ENCODE results near the gene NBPF4.
"Not testable (repeated sequence)": the region's sequence is repeated elsewhere in the genome, so short reads cannot be mapped to it uniquely, and the experiment has no call there.

The NBPF4 gene, protein sequence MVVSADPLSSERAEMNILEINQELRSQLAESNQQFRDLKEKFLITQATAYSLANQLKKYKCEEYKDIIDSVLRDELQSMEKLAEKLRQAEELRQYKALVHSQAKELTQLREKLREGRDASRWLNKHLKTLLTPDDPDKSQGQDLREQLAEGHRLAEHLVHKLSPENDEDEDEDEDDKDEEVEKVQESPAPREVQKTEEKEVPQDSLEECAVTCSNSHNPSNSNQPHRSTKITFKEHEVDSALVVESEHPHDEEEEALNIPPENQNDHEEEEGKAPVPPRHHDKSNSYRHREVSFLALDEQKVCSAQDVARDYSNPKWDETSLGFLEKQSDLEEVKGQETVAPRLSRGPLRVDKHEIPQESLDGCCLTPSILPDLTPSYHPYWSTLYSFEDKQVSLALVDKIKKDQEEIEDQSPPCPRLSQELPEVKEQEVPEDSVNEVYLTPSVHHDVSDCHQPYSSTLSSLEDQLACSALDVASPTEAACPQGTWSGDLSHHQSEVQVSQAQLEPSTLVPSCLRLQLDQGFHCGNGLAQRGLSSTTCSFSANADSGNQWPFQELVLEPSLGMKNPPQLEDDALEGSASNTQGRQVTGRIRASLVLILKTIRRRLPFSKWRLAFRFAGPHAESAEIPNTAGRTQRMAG

DNA sequence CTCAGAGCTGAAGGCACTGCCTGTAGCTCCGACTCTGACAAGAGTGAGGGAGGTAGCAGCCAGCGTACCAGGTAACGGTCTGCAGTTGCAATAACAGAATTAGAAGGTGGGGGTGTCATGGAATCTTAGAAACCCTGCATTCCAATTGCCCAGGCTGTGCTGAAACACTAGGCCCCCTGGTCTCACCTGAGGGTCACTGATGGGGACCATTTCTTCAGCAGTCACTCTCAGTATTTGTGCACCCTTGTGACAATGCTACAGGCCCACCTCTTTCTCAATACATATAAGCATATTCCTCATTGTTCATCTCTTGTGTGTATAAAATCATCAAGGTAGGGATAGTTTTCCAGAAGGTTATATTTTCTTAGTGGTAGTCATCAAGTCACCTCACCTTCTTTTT lies at the start of gene NBPF4:
Gene NBPF4, minus strand, starts transcription at position 101 of the 400 bp plus-strand sequence. CDS start 315 bp downstream, outside the sequence.
- DNase-seq; in situ Hi-C loops (cut with MboI; ENCODE audit: low pct_unique_long_range_greater_than_20kb, low sequenced_read_pairs): not testable (repeated sequence)

DNA sequence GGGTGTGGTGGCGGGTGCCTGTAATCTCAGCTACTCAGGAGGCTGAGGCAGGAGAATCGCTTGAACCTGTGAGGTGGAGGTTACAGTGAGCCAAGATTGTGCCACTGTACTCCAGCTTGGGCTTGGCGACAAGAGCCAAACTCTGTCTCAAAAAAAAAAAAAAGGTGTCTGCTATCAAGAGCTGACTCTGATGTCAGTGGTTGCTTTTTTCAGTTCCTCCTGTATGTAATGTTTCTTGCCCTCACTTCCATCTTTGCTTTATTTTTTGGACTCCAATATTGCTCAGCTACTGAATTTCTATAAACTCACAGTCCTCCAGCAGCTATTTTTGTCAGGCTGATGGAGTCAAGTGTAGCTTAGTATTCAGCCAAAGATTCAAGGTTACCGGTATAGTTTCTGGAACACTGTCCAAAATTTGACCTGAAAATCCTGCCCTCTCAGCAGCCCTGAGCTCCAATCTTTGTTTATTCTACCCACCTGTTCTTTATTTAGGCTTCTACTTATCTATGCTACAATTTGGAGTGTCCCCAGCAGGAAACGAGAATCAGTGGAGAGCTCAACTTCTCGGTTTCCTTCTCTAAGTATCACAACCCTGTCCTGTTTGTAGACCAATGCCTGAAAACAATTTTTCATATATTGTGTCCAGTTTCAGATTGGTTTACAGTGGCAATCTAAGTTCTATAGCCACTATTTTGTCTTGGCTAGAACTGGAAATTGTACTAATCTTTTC lies 38.8 kb upstream of the NBPF4 start:
- in situ Hi-C loops (cut with MboI; ENCODE audit: low pct_unique_long_range_greater_than_20kb, low sequenced_read_pairs); DNase-seq: not testable (repeated sequence)

DNA sequence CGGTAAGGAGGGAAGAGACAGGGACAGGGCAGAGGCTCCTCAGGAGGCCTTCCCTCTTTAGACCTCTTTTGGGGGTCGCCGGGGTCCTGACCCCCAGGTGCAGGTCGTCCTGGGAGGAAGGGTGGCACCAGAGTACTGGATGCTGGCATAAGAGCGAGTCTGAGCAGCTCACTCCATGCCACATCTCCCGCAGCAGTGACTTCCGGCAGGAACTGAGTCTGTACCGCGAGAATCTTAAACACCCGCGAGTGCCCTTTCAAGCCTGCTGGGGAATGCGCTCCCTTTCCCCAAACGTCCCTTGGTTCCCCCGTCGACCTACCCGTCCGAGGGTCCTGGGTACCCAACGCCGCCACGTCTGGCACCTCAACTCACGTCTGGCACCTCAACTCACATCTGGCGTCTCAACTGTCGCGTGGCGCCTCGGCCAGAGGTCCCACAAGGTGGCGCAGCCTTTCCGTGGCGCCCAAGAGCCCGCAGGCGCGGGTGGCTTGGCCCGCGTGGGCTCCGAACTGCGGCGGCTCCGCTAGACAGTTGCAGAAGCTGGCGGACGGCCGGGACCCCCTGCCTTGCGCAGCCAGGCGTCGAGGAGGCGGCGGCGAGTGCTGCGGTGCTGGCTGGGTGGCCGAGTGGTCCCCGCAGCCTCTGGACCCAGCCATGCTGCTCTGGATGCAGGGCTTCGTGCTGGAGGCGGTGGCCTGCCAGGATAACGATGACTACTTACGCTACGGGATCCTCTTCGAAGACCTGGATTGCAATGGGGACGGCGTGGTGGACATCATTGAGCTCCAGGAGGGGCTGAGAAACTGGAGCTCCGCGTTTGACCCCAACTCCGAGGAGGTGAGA lies 28.8 kb upstream of the NBPF4 start:
- in situ Hi-C loops (cut with MboI; ENCODE audit: low pct_unique_long_range_greater_than_20kb, low sequenced_read_pairs); DNase-seq: not testable (repeated sequence)

DNA sequence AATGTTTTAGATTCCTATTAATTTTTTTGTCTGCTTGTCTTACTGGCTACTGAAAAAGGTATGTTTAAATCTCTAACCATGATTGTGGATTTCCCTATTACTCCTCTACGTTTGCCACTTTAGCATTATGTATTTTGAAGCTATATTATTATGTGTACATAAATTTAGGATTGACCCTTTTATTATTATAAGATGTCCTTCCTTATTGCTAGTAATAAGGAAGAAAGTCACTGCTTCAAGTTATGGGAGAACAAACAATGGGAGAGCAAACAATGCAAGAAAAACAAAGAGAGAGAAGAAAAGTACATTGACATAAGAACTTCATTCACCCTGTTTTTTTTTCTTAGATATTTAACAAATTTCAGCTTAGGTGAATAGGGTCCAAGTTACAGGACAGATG lies 23.2 kb upstream of the NBPF4 start:
- DNase-seq; in situ Hi-C loops (cut with MboI; ENCODE audit: low pct_unique_long_range_greater_than_20kb, low sequenced_read_pairs): not testable (repeated sequence)

DNA sequence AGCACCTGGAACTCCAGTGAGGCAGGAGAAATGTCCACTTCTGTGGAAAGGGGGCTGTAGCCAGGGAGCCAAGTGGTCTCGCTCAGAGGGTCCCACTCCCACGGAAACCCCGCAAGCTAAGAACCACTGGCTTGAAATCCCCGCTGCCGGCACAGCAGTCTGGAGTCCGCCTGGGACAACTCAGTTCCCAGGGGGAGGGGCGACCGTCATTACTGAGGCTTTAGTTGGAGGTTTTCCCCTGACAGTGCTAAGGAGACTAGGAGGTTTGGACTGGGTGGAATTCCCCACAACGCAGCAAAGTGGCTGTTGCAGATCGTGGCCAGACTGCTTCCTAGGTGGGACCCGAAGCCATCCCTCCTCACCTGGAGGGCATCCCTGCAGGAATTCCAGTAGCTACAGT lies 18.1 kb upstream of the NBPF4 start:
- in situ Hi-C loops (cut with MboI; ENCODE audit: low pct_unique_long_range_greater_than_20kb, low sequenced_read_pairs); DNase-seq: not testable (repeated sequence)

DNA sequence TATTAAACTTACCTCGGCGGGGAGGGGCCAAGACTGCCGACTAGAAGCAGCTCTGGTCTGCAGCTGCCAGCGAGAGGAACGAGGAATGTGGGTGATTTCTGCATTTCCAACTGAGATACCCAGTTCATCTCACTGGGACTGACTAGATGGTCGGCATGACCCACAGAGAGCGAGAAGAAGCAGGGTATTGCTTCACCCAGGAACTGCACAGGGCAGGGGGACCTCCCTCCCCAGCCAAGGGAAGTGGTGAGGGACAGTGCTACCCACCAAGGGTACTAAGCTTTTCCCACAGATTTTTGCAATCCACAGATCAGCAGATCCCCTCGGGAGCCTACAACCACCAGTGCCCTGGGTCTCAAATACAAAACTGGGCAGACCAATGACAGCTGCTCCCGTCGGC lies 17.6 kb upstream of the NBPF4 start:
- in situ Hi-C loops (cut with MboI; ENCODE audit: low pct_unique_long_range_greater_than_20kb, low sequenced_read_pairs); DNase-seq: not testable (repeated sequence)

DNA sequence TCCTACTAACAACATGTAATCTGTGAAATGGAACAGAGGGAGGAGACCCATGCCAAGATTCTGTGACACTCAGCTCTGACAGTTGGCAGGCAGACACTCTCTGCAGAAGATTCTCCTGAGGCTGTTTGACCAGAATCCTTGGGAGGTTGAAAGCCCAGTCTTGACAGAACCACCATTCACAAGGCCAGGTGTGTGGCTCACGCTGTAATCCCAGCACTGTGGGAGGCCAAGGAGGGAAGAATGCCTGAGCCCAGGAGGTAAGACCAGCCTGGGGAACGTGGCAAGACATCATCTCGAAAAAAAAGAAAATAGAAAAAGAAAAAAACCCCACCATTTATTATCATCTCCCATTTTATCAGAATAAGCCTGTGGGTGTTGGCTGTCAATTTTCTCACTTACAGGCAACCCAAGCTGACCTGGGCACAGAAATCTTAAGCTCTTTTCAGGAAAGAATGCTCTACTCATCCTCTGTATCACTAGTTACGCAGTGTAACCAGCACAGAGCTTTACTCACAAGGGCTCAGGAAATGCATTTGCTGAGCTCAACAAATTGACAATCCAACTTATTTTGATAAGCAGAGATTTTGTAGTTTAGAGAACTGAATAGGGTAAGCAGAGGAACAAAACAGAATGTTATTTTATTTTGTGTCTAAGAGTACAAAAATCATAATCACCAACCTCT lies 16.8 kb upstream of the NBPF4 start:
- in situ Hi-C loops (cut with MboI; ENCODE audit: low pct_unique_long_range_greater_than_20kb, low sequenced_read_pairs) = not testable (repeated sequence)

DNA sequence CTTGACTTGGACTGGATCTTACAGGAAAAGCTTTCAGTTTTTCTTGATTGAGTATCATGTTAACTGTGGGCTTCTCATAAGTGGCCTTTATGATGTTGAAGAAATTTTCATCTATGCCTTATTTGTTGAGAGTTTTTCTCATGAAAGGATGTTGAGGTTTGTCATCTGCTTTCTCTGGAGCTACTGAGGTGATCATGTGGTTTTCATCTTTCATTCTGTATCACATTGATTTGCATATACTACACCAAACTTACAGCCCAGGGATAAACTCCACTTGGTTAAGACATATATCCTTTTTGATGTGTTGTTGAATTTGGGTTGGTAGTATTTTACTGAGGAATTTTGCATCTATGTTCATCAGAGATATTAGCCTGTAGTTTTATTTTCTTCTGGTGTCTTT lies 11.6 kb upstream of the NBPF4 start:
- in situ Hi-C loops (cut with MboI; ENCODE audit: low pct_unique_long_range_greater_than_20kb, low sequenced_read_pairs); DNase-seq: not testable (repeated sequence)

More for the DNA sequence above, 16.8 kb upstream of the NBPF4 start:
- DNase-seq = not testable (repeated sequence)

DNA sequence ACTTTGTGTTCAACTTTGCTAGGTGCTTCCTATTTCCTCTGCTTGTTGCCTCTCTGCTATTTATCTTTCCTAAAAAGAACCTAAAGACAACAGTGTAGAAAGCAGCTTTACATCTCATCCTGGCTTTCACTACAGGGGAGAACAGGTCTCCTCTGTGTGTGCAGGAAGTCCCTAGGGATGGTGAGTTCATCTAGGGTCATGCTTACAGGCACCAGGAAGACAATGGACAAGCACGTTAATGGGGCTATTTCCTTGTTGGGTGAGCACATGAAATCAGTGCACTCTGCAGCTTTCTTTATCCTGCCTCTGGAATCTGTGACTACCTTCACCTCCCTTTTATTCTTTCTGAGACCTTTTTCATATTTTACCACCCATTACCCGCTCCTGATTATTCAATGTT lies 4.5 kb downstream of the NBPF4 start:
- in situ Hi-C loops (cut with MboI; ENCODE audit: low pct_unique_long_range_greater_than_20kb, low sequenced_read_pairs); DNase-seq: not testable (repeated sequence)

DNA sequence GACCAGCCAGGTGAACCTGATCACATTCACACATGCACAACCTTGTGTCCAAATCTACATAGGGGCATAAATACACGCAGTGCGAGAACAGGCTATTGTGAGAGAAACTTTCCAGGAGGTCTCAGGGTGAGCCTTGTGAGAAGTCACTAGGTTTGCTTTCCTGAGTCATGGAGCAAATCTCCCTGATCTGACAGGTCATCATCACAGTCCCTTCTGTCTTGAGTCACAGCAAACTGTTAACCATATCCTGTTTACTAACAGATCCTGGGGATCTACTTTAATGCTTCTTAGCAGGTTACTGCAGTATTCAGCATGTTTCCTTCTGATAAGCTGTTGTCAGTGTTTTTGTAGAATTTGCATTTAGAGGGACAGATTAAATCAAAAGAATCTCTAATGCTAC lies 8.6 kb downstream of the NBPF4 start:
- in situ Hi-C loops (cut with MboI; ENCODE audit: low pct_unique_long_range_greater_than_20kb, low sequenced_read_pairs) = not testable (repeated sequence)

DNA sequence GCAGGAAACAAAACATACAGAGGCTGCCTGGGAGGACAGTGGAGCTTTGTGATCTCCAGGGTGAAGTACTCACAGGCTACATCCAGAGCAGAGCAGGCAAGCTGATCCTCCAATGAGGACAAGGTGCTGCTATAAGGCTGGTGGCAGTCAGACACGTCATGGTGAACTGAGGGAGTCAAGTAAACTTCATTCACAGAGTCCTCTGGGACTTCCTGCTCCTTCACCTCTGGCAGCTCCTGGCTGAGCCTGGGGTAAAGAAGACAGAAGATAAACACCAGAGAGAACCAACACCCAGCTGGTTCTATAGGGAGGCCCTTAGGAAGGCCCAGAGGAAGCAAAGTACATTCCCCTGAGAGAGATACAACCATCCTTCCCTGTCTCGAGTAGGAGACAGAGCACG lies 11.7 kb downstream of the NBPF4 start:
- in situ Hi-C loops (cut with MboI; ENCODE audit: low pct_unique_long_range_greater_than_20kb, low sequenced_read_pairs); DNase-seq: not testable (repeated sequence)

More for the DNA sequence above, 8.6 kb downstream of the NBPF4 start:
- DNase-seq = not testable (repeated sequence)

DNA sequence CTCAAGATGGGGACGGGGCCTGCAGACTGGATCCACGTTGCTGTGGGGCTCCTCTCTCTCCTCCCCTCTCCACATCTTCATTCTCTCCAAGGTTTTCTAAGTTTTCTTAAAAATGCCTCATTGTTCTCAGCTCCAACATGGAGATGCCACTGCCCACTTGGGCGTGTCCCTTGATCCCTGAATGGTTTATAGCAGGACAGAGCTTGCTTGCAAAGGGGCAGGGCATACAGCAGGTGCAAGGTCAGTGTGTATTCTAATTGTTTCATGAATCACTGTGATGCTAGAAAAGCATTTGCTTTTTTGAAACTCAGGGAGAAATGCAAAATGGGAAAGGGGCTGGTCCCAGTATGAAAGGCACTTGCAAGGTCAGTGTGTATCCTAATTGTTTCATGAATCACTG lies 13.9 kb downstream of the NBPF4 start:
- DNase-seq; in situ Hi-C loops (cut with MboI; ENCODE audit: low pct_unique_long_range_greater_than_20kb, low sequenced_read_pairs): not testable (repeated sequence)

DNA sequence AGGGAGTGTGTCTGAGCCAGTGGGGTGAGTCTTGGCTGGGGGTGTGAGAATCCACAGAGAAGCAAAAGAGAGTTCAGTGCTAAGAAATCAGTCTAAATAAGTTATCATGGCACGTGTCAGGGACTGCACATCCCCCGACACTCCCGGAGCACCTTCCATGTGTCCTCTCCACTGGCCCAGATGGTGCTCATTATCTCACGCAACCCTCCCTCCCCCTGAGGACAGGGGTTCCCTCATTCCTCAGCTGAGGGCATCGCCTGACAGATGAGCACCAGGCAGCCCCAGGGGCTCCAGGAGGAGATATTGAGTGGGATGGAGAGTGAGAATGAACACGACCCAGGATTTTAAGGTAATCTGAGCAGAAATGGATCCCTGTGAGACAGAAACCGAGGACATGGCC lies 16.1 kb downstream of the NBPF4 start:
- DNase-seq; in situ Hi-C loops (cut with MboI; ENCODE audit: low pct_unique_long_range_greater_than_20kb, low sequenced_read_pairs): not testable (repeated sequence)

DNA sequence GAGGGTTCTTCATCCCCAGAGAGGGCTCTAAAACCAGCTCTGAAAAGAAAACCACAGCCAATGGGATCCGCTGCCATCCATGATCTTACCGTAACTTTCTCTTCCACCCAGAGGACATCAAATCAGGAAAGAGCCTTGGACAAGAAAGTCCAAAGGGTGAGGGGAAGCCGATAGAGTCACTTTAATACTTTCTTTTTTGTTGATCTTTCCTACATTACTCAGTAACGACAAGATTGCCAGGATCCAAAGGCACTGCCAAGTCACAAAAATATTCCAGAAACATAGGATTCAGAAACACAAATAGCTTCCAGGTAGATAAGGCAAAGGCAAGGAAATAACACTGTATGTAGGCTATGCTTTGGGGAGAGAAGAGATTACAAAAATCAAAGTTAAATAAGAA lies 17.0 kb downstream of the NBPF4 start:
- DNase-seq; in situ Hi-C loops (cut with MboI; ENCODE audit: low pct_unique_long_range_greater_than_20kb, low sequenced_read_pairs): not testable (repeated sequence)

DNA sequence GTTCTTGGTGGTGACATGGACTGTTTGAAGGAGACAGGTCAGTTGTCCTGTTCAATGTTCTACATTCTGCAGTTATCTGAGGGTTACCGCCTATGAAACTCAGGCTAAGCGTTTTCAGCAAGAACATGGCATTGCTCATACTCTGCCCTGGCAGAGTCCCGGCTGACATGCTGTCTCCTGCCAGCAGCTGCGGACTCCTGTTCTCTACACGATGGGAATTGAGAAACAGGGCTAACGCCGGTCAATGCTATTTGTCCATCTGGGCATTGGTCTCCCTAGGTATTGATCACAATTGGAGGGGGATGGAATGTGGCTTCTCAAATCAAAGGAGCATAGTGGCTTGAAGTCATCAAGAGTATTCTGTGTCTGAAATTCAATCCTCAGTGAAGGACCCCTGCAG lies 20.6 kb downstream of the NBPF4 start:
- DNase-seq; in situ Hi-C loops (cut with MboI; ENCODE audit: low pct_unique_long_range_greater_than_20kb, low sequenced_read_pairs): not testable (repeated sequence)

DNA sequence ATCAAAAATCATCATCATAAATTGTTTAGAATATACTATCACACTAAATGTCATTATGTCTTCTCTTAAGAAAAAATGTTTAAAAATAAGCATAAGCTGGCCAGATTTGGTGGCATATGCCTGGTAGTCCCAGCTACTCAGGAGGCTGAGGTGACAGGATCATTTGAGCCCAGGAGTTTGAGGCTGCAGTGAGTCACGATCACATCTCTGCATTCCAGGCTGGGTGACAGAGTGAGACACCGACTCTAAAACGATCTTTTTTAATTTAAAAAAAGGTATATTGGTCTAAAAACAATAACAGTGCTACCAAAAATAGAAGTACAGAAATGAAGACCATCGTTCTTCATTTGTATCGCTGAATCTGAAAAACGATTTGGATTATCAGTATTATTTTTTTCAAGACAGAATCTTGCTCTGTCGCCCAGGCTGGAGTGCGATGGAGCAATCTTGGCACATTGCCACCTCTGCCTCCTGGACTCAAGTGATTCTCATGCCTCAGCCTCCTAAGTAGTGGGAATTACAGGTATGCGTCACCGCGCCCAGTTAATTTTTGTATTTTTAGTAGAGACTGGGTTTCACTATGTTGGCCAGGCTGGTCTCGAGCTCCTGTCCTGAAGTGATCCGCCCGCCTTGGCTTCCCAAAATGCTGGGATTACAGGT lies 26.2 kb downstream of the NBPF4 start:
- DNase-seq; in situ Hi-C loops (cut with MboI; ENCODE audit: low pct_unique_long_range_greater_than_20kb, low sequenced_read_pairs): not testable (repeated sequence)

DNA sequence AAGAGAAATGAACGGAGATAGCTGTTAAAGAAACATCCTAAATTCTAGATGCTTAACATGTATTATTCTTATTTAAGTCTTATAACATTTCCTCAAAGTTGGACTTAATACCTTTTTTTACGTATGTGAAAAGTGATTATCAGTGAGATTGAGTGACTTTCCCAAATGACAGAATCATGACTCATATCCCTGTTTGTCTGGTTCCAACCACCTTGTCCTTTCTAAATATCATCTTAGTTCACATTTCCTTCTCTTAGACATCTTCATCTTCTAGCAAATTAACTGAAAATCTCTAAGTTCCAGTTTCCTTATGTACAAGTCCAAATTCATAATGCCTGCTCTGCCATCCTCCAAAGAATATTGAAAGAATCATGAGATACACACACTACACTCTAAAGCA lies 26.9 kb downstream of the NBPF4 start:
- in situ Hi-C loops (cut with MboI; ENCODE audit: low pct_unique_long_range_greater_than_20kb, low sequenced_read_pairs) = not testable (repeated sequence)

More for the DNA sequence above, 26.9 kb downstream of the NBPF4 start:
- DNase-seq = not testable (repeated sequence)

All from KBM-7 (cell line).